Activated effector memory CD4-positive, alpha-beta T cell treated with anti-CD3 and anti-CD28 coated beads, Interleukin-2, amount 50 U/mL, for 16 hours (primary cell): ENCODE data around the gene PDK2.

Source experiments
- DNase-seq: peaks from one replicate; pipeline ENCODE4 v3.0.0-alpha.2; 2020

Gene PDK2

GRCh38 chr17:50139950-50140885 is 45.1 kb downstream of the PDK2 start:
- DNase-seq: peak; percentile 93

- no peak for DNase-seq
Observed at GRCh38 chr17:50141026-50141744, 46.0 kb downstream of the PDK2 start.

GRCh38 chr17:50141745-50142110 is 46.6 kb downstream of the PDK2 start:
- DNase-seq: no peak

DNA sequence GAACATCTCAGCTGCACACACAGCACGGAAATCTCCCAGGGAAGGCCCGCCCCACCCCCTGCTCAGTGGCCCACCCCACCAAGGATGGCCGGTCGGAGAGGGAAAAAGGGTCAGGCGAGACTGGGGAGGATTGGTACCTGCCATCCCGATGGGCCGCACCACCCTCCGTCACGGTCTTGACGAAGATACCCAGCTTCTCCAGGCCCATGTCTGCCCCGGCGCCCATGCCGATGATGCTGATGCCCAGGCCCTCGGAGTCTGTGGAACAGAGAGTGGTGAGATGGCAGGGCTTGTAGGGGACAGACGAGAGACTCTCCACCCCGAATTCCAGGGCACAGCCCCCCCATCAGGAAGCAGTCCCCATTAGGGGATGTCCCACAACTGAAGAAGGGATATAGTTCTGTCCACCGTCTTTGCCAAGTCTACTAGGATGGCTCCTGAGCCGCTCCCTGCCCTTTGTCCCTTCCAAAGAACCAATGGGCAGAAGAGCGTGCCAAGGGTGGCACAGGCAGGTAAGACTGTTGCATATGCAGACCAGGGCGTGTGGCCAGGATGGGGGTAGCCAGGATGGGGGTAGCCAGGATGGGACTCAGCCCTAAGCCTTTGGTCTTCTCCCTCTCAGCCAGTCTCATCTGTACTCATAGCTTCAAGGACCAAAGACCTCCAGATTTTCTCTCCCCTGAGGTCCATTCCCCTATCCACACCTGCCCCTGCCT is 48.5 kb downstream of the PDK2 start:
- no peak for DNase-seq

DNA sequence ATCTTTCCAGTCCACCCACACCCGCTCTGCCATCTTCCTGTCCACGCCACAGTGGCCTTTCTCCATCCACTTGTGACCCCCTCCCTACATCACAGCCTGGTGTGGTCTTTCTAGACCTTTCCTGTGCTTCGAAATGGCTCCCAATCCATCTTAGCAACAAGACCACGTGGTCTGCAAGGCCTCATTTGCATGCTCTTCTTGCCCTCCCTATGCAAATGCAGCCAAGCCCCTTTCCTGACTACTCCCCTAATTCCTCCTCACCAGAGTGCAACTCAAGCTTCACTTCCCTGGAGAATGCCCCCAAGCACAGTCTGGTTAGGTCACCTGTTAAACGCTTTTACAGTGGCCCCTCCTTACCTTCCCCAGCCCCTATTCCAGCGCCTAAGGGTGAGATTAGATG is 49.2 kb downstream of the PDK2 start:
- DNase-seq: no peak

DNA sequence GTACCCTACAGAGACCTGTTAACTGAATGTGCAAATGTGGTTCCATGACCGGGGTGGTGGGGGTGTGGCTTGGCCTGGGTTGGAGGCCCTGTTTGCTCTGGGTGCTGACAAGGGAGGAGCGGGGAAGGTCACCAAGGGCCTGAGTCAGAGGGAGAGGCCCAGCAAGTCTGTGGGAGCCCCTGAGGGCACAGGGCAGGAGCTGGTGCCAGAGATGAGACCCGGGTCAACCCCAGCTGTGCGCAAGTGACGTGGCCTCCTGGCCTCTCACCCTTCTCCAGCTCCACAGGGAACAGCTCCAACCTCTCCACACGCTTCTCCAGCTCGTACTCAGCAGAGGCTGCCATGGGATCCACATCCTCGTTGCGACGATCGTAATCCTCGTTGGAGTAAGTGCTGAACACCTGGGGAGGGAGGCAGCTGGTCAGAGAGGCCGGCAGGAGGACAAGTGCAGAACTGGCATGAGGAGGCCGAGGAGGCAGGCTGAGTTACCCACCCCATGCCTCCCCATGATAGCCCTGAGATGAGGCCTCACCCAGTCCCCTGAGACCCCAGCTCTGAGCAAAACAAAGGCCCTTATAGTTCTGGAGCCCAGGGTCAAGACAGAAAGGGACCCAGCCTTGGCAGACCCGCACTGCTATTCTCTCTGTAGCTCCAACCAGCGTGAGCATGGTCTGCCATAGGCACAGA is 49.8 kb downstream of the PDK2 start:
- DNase-seq: no peak

DNA sequence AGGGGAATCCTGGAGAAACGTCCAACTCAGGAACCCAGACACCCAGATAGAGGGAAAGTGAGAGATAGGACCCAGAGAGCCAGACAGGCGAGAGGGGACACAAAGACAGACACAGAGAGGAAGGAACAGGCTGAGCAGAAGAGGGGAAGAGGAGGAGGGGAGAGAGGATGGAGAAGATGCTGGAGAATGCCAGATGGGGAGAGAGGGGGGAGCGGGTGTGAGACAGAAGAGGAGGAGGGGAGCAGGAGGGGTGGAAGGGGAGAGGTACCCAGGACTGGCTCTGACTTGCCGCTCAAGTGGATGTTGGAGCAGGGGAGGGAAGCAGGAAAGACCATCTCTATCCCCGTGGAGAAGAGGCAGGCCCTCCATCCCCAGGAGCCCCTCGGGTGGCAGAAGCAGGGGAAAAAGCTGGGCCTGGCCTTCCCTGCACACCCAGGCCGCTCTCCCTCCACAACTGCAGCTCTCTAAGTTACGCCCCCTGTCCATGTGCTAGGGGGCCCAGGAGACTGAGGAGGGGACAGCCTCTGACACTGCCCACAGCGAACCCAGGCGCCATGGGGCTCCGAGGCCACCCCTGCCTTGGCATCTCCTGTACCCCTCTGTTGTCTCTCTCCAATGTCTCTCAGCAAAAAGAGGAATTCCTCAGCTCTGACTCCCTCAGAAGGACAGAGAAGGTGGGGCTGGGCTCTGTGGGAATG is 50.5 kb downstream of the PDK2 start:
- DNase-seq: no peak

DNA sequence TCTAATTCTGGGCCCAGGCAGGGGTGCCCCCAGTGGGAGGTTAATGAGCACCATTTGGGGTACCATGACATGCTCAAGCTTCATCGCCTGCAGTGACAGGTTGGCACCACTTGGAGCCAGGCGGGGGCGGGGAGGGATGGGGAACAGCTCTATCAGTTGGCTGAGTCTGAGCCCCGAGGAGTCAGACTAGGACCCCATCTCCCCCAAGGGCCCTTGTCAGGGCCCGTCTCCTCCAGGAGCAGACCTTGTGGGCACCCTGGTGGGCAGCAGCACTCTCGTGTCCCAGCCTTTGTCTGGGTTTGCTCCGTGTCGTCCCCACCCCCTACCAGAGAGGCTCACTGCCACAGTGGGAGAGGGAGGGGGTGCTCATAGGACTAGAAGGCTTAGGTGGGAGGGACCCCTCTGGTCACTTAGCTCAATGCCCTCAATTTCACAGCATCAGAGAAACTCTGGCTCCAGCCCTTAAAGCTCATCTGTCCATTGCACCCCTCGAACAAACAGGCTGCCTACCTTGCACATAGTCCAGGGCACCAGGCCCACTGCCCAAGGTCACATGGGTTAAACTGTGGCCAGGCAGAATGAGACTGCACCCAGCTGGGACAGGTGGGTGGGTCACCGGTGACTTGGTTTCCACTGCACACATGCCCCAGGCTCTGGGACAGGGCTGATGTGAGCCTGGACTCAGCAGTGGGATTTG is 51.2 kb downstream of the PDK2 start:
- peak; percentile 72 for DNase-seq

DNA sequence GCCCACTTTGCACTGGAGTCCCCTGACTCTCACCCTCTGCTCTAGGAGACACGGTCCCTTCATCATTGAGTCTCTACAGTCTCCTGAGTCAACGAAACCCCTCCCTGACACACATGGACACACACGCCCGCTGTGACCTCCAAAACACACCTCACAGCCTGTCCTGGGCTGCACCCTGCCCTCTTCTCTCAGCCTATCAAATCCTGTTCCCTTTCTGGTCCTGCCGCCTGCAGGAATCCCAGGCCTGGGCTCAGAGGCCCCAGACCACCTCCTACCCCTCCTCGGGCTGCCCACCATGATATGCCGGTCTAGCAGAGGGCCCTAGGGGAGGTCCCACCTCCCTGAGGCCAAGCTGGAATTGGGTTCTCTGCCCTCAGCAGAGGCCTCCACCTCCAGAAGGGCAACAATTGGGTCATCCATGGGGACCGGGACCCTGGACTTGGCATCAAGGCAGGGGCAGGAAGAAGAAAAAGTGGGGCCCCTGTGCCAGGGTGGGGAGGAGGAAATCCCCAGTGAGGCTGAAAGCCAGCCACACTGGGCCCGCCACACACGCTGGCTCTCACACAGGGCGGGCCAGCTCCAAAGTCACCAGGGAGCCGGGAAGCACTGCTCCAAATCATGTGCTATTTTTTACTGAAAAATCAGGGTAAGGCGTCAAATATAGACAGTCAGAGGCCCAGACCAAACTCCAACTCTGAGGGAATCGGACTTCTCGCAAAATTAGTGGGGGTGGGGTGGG is 51.9 kb downstream of the PDK2 start:
- DNase-seq: peak; percentile 73

GRCh38 chr17:50147841-50148225 is 52.7 kb downstream of the PDK2 start:
- no peak for DNase-seq

GRCh38 chr17:50148226-50149090 is 53.3 kb downstream of the PDK2 start:
- DNase-seq: peak; percentile 93

GRCh38 chr17:50149091-50149416 is 53.9 kb downstream of the PDK2 start:
- no peak for DNase-seq

DNA sequence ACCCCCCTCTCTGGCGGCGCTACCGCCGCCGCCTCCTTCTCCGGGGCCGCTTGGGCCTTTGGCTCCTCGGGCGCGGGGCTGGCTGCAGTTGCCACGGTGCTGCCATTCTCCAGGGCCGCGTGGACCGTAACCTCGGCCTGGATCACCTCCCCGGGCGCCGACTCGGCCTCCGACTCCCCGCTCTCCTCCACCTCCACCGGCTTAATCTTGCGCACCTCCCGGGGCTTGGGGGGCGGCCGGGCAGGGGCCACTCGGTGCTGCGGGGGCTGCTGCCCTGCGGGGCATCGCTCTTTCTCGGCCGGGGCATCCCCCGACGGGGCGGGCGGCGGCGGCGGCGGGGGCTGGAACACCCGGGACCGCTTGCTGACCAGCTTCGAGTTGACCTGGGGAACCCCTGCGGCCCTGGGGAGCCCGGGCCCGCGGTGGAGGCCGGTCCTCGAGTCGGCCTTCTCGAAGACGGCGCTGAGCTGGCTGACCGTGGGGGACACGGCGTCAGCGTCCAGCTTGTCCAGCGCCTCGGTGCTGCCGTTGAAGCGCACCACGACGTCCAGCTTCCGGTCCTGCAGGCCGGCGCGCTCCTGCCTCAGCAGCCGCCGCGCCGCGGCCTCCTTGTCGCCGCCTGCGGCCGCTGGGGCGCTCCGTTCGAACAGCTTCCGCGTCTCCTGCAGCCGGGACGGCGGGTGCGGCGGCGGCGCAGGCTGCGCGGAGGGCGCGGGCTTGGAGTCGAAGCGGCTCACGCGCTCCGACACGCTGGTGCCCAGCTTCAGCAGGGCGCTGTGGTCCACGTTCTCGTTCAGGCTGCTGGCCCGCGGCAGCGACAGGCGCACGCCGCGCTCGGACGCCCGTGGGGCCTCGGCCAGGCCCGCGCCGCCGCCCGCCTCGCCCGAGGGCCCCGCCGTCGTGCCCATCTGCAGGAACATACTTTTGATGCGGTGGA is 54.5 kb downstream of the PDK2 start:
- DNase-seq: peak; percentile 88

GRCh38 chr17:50150354-50151040 is 55.3 kb downstream of the PDK2 start, which contains the start of gene PPP1R9B:
Gene PPP1R9B, minus strand, starts transcription at chr17:50150677. Its CDS starts 164 bp downstream, at chr17:50150513.
- no peak for DNase-seq

DNA sequence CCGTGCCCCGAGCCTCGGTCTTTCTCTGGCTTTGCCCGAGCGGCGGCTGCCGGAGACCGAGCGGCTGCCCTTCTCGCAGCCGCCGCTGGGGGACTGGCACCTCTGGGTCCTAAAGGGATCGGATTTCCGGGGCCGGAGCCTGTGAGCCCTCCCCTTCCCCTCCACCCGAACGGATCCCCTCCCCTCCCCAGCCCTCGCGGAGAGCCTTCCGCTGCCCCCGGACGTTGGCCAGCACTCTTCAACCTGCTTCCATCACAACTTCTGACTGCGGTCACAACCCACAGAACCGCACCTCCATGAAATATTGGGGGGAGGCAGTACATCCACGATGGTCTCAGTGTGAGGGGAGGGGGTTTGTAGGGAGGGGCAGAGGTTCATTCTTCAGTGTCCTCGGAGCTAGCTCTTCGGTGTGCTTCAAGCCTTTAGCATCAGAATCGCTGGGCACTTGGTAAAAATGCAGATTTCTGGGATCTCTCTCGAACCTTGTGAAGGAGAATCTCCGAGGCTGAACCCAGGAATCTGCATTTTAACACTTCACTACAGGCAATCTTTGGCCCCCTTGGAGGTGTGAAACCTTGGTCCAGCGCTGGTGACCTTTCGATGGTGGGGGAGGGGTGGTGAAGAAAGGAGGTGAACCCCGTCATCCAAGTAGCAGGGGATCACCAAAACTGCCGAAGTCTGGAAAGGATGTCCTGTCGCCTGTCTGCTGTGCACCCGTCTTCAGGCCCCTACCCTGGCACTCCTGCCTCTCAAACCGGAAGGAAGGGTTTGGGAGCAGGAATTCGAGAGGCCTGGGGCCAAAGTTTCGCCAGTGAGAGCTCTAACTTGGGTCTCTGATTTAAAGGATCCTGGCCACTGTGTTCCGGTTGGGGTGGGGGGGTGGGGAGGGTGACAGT is 56.1 kb downstream of the PDK2 start:
- DNase-seq: peak; percentile 95

DNA sequence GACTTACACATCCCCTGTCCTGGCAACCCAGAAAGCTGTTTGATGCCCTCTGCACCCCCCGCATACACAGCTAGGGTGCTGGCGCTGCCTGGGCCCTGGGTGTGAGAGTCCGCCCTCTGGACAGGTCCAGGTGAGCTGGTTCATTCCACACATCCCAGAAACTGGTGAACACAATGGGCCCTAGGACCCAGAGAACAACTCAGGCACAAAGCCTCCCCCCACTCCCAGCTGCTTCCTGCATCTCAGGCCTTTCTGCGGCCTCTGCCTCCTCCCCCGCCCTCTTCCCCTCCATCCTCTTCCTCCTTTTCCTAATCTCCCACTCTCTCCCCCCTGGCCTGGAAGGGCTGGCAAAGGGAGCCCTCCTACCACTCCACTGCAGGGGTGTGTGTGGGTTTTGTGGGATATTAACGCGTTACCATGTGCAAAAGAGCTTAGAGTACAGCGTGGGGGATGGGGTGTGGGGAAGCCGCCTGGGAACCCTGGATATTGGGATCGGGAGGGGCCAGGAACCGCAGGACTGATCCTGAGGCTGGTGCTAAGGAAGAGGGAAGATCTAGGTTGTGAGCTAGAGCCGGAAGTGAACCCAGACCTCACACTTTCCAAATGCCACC is 56.9 kb downstream of the PDK2 start:
- DNase-seq: peak; percentile 83

DNA sequence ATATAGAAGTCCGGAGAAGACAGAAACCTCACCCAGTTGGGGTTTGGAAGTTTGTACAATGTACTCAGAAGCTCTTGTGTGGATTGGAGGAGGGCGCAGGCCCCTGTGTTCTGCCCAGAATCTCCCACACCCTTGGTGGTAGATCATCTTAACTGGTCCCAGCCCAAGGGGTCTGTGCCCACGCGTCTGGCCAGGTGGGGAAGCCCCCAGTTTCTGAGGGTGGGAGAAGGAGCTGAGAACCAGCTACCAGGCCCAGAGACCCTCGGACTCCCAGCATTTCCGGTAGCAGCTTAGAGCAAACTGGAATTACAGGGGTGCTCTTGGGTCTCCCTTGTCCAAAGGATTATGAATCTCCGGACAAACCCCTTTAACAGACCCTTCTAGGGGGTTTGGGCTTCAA is 57.6 kb downstream of the PDK2 start:
- no peak for DNase-seq
